GM19438 (cell line): ENCODE results near the gene CACNA2D3.
"Not testable (repeated sequence)": the region's sequence is repeated elsewhere in the genome, so short reads cannot be mapped to it uniquely, and the experiment has no call there.

Experiments used
- ATAC-seq: cut with Tn5 transposase; IDR thresholded peaks from one replicate; pipeline ENCODE4 v1.9.1; 2021; ENCODE audit warnings: low read depth; ENCODE audit not compliant: unreplicated experiment

The CACNA2D3 gene

GRCh38 chr3:54433846-54434245, 311.5 kb downstream of the CACNA2D3 start:
- no peak for ATAC-seq

- ATAC-seq: no peak
Measured at GRCh38 chr3:54434756-54435155, 312.4 kb downstream of the CACNA2D3 start.

- no peak for ATAC-seq
Measured at GRCh38 chr3:54437271-54437670, 314.9 kb downstream of the CACNA2D3 start.

GRCh38 chr3:54443561-54444161, 321.3 kb downstream of the CACNA2D3 start:
- no peak for ATAC-seq

GRCh38 chr3:54445630-54446029, 323.3 kb downstream of the CACNA2D3 start:
- no peak for ATAC-seq

- no peak for ATAC-seq
Measured at GRCh38 chr3:54447427-54447826, 325.1 kb downstream of the CACNA2D3 start.

- no peak for ATAC-seq
Measured at GRCh38 chr3:54454806-54455205, 332.5 kb downstream of the CACNA2D3 start.

GRCh38 chr3:54458357-54458756, 336.0 kb downstream of the CACNA2D3 start:
- ATAC-seq: no peak

GRCh38 chr3:54464554-54464953, 342.2 kb downstream of the CACNA2D3 start:
- ATAC-seq: not testable (repeated sequence)

- ATAC-seq: no peak
Measured at GRCh38 chr3:54476891-54477290, 354.5 kb downstream of the CACNA2D3 start.

GRCh38 chr3:54481606-54482365, 359.4 kb downstream of the CACNA2D3 start:
- no peak for ATAC-seq

GRCh38 chr3:54484334-54484733, 362.0 kb downstream of the CACNA2D3 start:
- ATAC-seq: no peak

GRCh38 chr3:54486317-54486716, 364.0 kb downstream of the CACNA2D3 start:
- no peak for ATAC-seq

GRCh38 chr3:54488297-54488696, 365.9 kb downstream of the CACNA2D3 start:
- no peak for ATAC-seq

GRCh38 chr3:54494209-54494608, 371.9 kb downstream of the CACNA2D3 start:
- ATAC-seq: no peak

GRCh38 chr3:54506603-54507002, 384.3 kb downstream of the CACNA2D3 start:
- no peak for ATAC-seq

- no peak for ATAC-seq
Measured at GRCh38 chr3:54507876-54508460, 385.6 kb downstream of the CACNA2D3 start.

GRCh38 chr3:54510506-54510905, 388.2 kb downstream of the CACNA2D3 start:
- ATAC-seq: no peak

- ATAC-seq: no peak
Measured at GRCh38 chr3:54511766-54512365, 389.5 kb downstream of the CACNA2D3 start.

- no peak for ATAC-seq
Measured at GRCh38 chr3:54514006-54514405, 391.7 kb downstream of the CACNA2D3 start.

- no peak for ATAC-seq
Measured at GRCh38 chr3:54514416-54514815, 392.1 kb downstream of the CACNA2D3 start.
